Thymus (tissue), 11 donors: ENCODE measurements around the gene ZFY. TPM values are rescaled to one million over a fixed set of nuclear protein-coding genes. Genes with fewer than 3 reads are reported as not detected.

ENCODE experiments used
- DNase-seq, 9 donors: peaks; one replicate each; pipeline ENCODE4 v3.0.0-alpha.2; 2013; ENCODE audit warnings: low spot score in 9 of 9, low read depth in 6 of 9, missing footprints in 1 of 9
- H3K27ac ChIP-seq, 2 donors: one replicate each; pipeline ENCODE4 v1.5.1; 2013; ENCODE audit warnings: control low read depth in 1 of 2, low read depth in 1 of 2, low read length in 1 of 2, mild to moderate bottlenecking in 1 of 2, moderate library complexity in 1 of 2
- H3K27me3 ChIP-seq, 2 donors: one replicate each; pipeline ENCODE4 v1.5.1; 2013; ENCODE audit warnings: low read length in 1 of 2; ENCODE audit not compliant: control insufficient read depth in 2 of 2, insufficient read depth in 1 of 2
- H3K36me3 ChIP-seq, 2 donors: one replicate each; pipeline ENCODE4 v1.5.1; 2013; ENCODE audit warnings: low read length in 1 of 2, mild to moderate bottlenecking in 1 of 2, moderate library complexity in 1 of 2; ENCODE audit not compliant: control insufficient read depth in 2 of 2, insufficient read depth in 2 of 2
- H3K4me1 ChIP-seq, 2 donors: one replicate each; pipeline ENCODE4 v1.5.1; 2013; ENCODE audit warnings: low read length in 2 of 2; ENCODE audit not compliant: control insufficient read depth in 2 of 2, insufficient read depth in 2 of 2
- H3K4me3 ChIP-seq, 2 donors: one replicate each; pipeline ENCODE4 v1.5.1; 2013; ENCODE audit warnings: low read length in 2 of 2, control low read depth in 1 of 2, mild to moderate bottlenecking in 1 of 2
- H3K9me3 ChIP-seq, 2 donors: one replicate each; pipeline ENCODE4 v1.5.1; 2013; ENCODE audit warnings: low read length in 1 of 2, mild to moderate bottlenecking in 1 of 2; ENCODE audit not compliant: control insufficient read depth in 2 of 2, insufficient read depth in 1 of 2
- WGBS: extraction: QIAGEN DNeasy Blood & Tissue Kit; methylation state at CpG from one replicate; pipeline ENCODE4 v1.1.7; 2013; 5-methylcytosine and 5-hydroxymethylcytosine counted together
- polyA plus RNA-seq: library from polyadenylated mRNA; stranded (reverse); fragments of 200-250 nt; gene quantifications from one replicate; pipeline ENCODE4 v1.2.3, GENCODE V29; 2013
- total RNA-seq: library from RNA; stranded (reverse); fragments of 120-200 nt; gene quantifications from one replicate; pipeline ENCODE4 v1.2.4, GENCODE V29; 2013
- donor health status: healthy.

ZFY gene
- total and polyA plus RNA-seq, 2 donors = 9.8 TPM; not detected in 1

DNA sequence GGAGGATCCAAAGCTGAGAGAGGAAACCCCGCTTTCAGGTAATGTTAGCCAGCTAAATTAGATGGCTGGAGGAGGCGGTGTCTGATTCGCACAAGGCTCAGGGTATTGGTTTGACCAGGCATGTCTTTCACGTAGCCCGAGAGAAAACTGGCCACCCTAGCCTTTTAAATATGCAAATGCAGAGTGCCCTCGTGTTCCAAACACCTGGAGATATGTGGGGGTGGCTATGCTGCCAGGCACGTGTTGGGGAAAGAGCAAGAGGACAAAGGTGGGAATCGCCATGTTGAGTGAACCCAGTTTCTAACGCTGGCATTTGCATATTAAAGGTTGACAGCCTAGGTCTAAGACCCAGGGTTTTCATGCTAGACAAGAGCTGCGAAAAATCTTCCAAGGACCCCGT lies 84.4 kb downstream of the ZFY start:
- 98% methylated on average over 11 of the region's 11 CpGs for WGBS

DNA sequence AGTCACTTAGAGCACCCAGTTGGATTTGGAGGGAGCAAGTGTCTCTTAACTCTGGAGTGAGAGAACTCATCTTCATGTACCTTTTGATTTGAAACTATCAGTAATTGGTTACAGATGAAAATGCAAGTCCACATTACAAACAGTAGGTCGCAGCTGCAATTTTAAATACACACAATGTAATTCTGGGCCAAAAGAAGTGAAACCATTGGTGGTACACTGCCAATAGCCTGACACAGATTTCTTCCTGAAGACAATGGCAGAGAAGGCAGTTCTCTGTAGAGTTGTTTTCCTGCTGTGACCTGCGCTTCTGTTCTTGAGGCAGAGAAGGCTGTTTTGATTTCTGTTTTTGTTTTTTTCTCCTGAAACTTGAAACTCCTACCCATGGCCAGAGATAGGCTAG lies 86.0 kb downstream of the ZFY start:
- WGBS = 92% methylated on average over 2 of the region's 2 CpGs
- no peaks in the 10 kb centered on the region for H3K36me3 ChIP-seq
- no peaks in the 10 kb centered on the region for H3K27me3 ChIP-seq
- H3K4me3 ChIP-seq = no peak overlapping the region
- no peak for DNase-seq
- no peak overlapping the region for H3K27ac ChIP-seq
- no peaks in the 10 kb centered on the region for H3K4me1 ChIP-seq
- H3K9me3 ChIP-seq = no peaks in the 10 kb centered on the region

More for the DNA sequence above, 84.4 kb downstream of the ZFY start:
- no peaks in the 10 kb centered on the region for H3K27me3 ChIP-seq
- no peak overlapping the region for H3K27ac ChIP-seq
- no peak for DNase-seq
- no peaks in the 10 kb centered on the region for H3K4me1 ChIP-seq
- no peaks in the 10 kb centered on the region for H3K9me3 ChIP-seq
- H3K4me3 ChIP-seq = no peak overlapping the region
- H3K36me3 ChIP-seq = no peaks in the 10 kb centered on the region

DNA sequence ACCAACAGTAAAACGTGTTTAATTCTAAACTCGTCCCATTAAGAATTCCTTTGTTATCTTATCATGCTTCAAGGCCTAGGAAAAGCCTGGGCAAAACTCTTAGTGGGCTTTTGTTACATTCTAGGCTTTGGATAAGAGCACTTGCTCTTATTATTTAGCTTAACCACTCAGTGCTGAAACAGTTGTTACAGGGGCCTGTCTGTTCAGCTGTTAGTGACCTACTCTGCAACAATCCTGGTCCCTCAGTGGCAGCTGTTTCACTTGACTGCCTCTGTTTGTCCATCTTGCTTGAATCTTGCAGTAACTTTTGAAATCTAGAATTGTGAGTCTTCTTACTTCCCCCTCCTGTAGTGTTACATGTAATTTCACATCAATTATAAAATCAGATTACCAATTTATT lies 88.4 kb downstream of the ZFY start:
- Histone ChIP-seq H3K36me3 (no peaks in the 10 kb centered on the region), H3K9me3 (no peaks in the 10 kb centered on the region), H3K4me1 (no peaks in the 10 kb centered on the region), H3K27me3 (no peaks in the 10 kb centered on the region), H3K4me3 (no peak overlapping the region), H3K27ac (no peak overlapping the region)
- DNase-seq = no peak
- WGBS = 93% methylated on average over 2 of the region's 2 CpGs

DNA sequence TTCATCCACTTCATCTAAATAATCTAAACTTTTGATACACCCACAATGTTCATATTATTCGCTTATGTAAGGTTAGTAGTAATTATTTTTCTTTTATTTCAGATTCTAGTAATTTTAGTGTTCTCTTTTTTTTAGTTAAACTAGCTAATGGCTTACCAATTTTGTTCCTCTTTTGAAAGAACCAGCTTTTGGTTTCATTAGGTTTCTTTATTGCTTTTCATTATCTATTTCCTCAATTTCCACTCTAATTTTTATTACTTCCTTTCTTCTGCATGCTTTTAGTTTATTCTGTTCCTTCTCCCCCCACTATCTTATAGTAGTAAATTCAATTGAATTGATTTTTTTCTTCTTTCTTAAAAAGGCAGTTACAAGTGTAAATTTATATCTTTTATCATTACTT lies 90.2 kb downstream of the ZFY start:
- Histone ChIP-seq H3K27ac (no peak overlapping the region), H3K4me3 (no peak overlapping the region), H3K27me3 (no peaks in the 10 kb centered on the region), H3K9me3 (no peaks in the 10 kb centered on the region), H3K36me3 (no peaks in the 10 kb centered on the region), H3K4me1 (no peaks in the 10 kb centered on the region)
- DNase-seq = no peak
- 93% methylated on average over 1 of the region's 1 CpG for WGBS

Other genes starting within 250 kb of the ZFY start
- not detected for gene SRY, start 147.7 kb upstream of the ZFY start, total RNA-seq
- gene SRY, start 147.7 kb upstream of the ZFY start, polyA plus RNA-seq = 1.3 TPM
- not detected for gene RPS4Y1, start 93.8 kb upstream of the ZFY start, total RNA-seq
- gene RPS4Y1, start 93.8 kb upstream of the ZFY start, polyA plus RNA-seq = 607 TPM